H1 (cell line): Measurements from ENCODE around the gene LMNA. TPM values are rescaled to one million over a fixed set of nuclear protein-coding genes. Genes with fewer than 3 reads are reported as not detected.
A peak's percentile ranks its signal among the peaks of the same experiment; 100 is the strongest.

Experiments
- CHD7 ChIP-seq: fragments of 300-600 bp; sonication (generic); IDR thresholded peaks from 2 replicates; pipeline ENCODE4 v1.7.1; 2012; ENCODE audit warnings: low read length, moderate library complexity, mild to moderate bottlenecking, inconsistent platforms; ENCODE audit not compliant: insufficient replicate concordance
- HDAC2 ChIP-seq, 2 experiments: fragments of 300-600 bp in 1 of 2; sonication (generic) in 1 of 2; IDR thresholded peaks; 2 replicates each; pipeline ENCODE4 v1.6.1; 2011 to 2012; ENCODE audit warnings: low read depth in 2 of 2, low read length in 2 of 2, mild to moderate bottlenecking in 2 of 2, moderate library complexity in 2 of 2, borderline replicate concordance in 1 of 2, inconsistent platforms in 1 of 2
- polyA plus RNA-seq, 7 experiments: library from polyadenylated mRNA; depleted of rRNA in 3 of 7; stranded (reverse) in 5 of 7; unstranded in 2 of 7; fragments of >200 nt in 5 of 7; fragments of 200-250 nt in 2 of 7; gene quantifications; 1 replicate in 5 of 7; 2 replicates in 1 of 7; 4 replicates in 1 of 7; pipeline versions ENCODE4 v1.2.1 to v1.2.3, GENCODE V29; 2011 to 2013; ENCODE audit warnings: missing spikeins in 2 of 7, mixed read lengths in 2 of 7
- total RNA-seq: library from RNA; stranded (reverse); fragmentation: NEBNext Ultra II Directional; extraction: Animal tissue kit (Norgen Biotek cat#: 25700); gene quantifications from 2 replicates; pipeline ENCODE4 v1.2.1, GENCODE V29; 2021

Gene LMNA
- total and polyA plus RNA-seq, 2 of the 8 experiments (the other 6 are each of a cell fraction or from before 2014, with no cell fraction given): 25.8 to 46.8 TPM

- TF ChIP-seq CHD7 (peak; percentile 59), HDAC2 (IDR thresholded peaks at IDR 0.05; ENCODE audit: borderline replicate concordance in 1 of 2, low read depth in 2 of 2, low read length in 2 of 2) (no peak)
These were observed 40.8 kb upstream of the LMNA start (continued) for GRCh38 chr1:156073740-156074139.
